ENCODE results near the gene TREML1. TPM values are rescaled to one million over a fixed set of nuclear protein-coding genes. Genes with fewer than 3 reads are reported as not detected.

Gene TREML1, protein sequence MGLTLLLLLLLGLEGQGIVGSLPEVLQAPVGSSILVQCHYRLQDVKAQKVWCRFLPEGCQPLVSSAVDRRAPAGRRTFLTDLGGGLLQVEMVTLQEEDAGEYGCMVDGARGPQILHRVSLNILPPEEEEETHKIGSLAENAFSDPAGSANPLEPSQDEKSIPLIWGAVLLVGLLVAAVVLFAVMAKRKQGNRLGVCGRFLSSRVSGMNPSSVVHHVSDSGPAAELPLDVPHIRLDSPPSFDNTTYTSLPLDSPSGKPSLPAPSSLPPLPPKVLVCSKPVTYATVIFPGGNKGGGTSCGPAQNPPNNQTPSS
- total RNA-seq, result 1 to 10 TPM in 1 of 4 donors, not detected in 3; 8.2 TPM

DNA sequence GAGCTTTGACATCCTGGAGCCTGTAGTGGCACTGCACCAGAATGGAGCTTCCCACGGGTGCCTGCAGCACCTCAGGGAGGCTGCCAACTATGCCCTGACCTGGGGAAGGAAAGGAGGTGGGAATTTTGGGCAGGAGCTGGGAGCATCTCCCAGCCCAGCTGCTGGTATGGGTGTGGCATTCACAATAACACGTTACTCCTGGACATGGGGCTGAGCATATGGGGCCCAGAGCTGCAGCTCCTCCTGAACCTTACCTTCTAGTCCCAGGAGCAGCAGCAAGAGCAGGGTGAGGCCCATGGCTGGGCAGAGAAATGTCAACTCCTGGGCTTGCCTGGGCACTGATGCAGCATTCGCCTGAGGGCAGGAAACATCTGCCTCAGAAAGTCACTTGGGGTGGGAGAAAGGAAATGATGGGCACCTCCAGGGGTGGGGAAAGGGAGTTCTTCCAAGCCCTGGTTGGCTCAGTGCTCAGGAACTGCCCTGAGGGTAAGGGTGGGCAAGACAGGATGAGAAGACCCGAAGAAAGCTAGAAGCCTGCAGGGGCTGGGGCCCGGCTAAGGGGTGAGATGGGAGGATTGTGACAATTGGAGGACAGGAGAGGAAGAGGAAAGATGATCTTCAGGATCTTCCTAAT, at the start of gene TREML1:
TREML1 (minus strand) TSS at position 356 of the 634 bp plus-strand sequence; CDS start at position 297, 59 bp downstream.
- DNase-seq, result no peak
- TF ChIP-seq, protein P1, sequence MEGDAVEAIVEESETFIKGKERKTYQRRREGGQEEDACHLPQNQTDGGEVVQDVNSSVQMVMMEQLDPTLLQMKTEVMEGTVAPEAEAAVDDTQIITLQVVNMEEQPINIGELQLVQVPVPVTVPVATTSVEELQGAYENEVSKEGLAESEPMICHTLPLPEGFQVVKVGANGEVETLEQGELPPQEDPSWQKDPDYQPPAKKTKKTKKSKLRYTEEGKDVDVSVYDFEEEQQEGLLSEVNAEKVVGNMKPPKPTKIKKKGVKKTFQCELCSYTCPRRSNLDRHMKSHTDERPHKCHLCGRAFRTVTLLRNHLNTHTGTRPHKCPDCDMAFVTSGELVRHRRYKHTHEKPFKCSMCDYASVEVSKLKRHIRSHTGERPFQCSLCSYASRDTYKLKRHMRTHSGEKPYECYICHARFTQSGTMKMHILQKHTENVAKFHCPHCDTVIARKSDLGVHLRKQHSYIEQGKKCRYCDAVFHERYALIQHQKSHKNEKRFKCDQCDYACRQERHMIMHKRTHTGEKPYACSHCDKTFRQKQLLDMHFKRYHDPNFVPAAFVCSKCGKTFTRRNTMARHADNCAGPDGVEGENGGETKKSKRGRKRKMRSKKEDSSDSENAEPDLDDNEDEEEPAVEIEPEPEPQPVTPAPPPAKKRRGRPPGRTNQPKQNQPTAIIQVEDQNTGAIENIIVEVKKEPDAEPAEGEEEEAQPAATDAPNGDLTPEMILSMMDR (IDR thresholded peaks at IDR 0.05), result no peak
- no peak for TF ChIP-seq POLR2A (IDR thresholded peaks at IDR 0.05)
- H3K4me3 ChIP-seq, result no peak within 1 kb of the TSS
- no peaks in the 10 kb centered on the region for H3K27me3 ChIP-seq
- H3K9me3 ChIP-seq, result no peaks in the 10 kb centered on the region
- H3K27ac ChIP-seq, result no peak within 1 kb of the TSS
- H3K36me3 ChIP-seq, result no peaks in the 10 kb centered on the region
- H3K4me1 ChIP-seq, result no peaks in the 10 kb centered on the region
- intact Hi-C loops (cut with DNase I; ENCODE audit: low total_unique reads), result no loop called here

GRCh38 chr6:41201764-41202173, 47.6 kb upstream of the TREML1 start:
- TF ChIP-seq, protein P1 (IDR thresholded peaks at IDR 0.05), result no peak
- no peak for TF ChIP-seq POLR2A (IDR thresholded peaks at IDR 0.05)

DNA sequence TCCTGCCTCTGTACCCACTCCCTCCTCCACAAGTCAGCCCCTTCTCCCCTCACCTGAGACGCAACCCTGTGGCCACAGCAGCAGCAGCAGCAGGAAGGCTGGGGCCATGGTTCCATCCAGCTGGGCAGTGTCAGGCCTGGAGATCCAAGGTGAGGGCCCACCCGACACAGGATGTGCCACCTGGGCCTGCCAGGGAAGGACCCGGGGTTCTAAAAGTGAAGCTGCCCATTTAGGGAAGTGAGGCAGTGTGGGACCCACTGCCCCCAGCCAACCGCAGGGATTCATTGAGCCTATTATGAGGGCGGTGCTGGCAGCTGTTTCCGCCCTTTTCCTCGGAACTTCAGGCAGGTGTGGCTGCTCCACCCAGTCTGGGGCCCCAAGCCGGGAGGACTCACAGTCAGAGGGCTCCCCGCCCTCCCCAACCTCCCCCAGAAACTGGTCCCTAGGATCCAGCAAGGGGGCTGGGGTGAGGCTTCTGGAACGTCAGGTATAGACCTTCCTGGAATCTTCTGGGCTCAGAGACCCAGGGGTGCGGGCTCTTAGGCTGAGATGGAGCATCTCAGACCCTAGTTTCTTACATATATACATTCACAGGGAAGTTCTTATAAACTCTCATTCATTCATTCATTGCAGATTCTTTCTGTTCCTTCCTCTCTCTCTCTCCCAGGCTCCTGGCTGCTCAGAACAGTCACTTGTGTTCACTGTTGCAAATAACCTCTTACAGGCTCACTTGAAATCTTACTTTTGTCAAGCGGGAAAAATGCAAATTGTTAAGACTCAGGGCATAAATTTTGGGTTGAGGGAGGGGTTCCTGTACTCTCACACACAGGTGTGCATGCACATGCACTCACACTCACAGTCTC, 47.0 kb upstream of the TREML1 start, which contains the start of gene TREML2:
TREML2 (minus strand) TSS at position 249 of the 863 bp plus-strand sequence; CDS start at position 108, 141 bp downstream.
- Histone ChIP-seq H3K4me1 (no peaks in the 10 kb centered on the region), H3K4me3 (no peak within 1 kb of the TSS), H3K27me3 (no peaks in the 10 kb centered on the region), H3K36me3 (no peaks in the 10 kb centered on the region), H3K9me3 (no peaks in the 10 kb centered on the region), H3K27ac (no peak within 1 kb of the TSS)
- no peak for DNase-seq
- no peak for TF ChIP-seq POLR2A (IDR thresholded peaks at IDR 0.05)
- TF ChIP-seq, protein P1 (IDR thresholded peaks at IDR 0.05), result no peak
- intact Hi-C loops (cut with DNase I; ENCODE audit: low total_unique reads), result no loop called here

More at GRCh38 chr6:41201764-41202173, 47.6 kb upstream of the TREML1 start:
- Histone ChIP-seq H3K27ac (no peak overlapping the region), H3K4me1 (no peaks in the 10 kb centered on the region), H3K27me3 (no peaks in the 10 kb centered on the region), H3K36me3 (no peaks in the 10 kb centered on the region), H3K4me3 (no peak overlapping the region), H3K9me3 (no peaks in the 10 kb centered on the region)
- intact Hi-C loops (cut with DNase I; ENCODE audit: low total_unique reads), result no loop called here
- no peak for DNase-seq

GRCh38 chr6:41200296-41200900, 46.3 kb upstream of the TREML1 start:
- intact Hi-C loops (cut with DNase I; ENCODE audit: low total_unique reads), result no loop called here
- TF ChIP-seq, protein P1 (IDR thresholded peaks at IDR 0.05), result no peak
- no peak for TF ChIP-seq POLR2A (IDR thresholded peaks at IDR 0.05)
- Histone ChIP-seq H3K9me3 (no peaks in the 10 kb centered on the region), H3K27ac (no peak overlapping the region), H3K4me3 (no peak overlapping the region), H3K4me1 (no peaks in the 10 kb centered on the region), H3K27me3 (no peaks in the 10 kb centered on the region), H3K36me3 (no peaks in the 10 kb centered on the region)
- no peak for DNase-seq

All from uterus (tissue), 4 donors.